Measurements from ENCODE around the gene FMNL2.

FMNL2 gene

DNA sequence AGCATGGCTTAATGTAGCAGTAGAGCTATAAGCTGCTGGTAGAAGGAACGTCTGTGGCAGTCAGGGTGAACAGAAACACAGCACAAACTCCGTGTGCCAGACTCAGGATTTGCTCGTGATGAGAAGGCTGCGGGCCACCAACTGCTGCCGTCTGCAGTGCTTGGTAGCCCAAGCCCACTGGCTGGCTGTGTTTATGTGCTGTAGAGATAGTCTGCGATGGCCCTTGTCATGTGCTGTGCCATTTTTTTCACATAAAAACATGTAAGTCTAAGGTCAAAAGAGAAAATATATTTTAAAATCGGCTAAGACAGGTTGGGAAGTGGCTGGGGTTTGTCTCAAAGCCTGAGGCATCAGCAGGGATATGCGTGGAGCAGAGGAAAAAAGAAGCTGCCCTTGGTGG lies 303.6 kb downstream of the FMNL2 start:
- Histone ChIP-seq H3K36me3 (peaks cover 38 to 79% (median 74%) of the 10 kb centered on the region in 3 donors), H3K27ac (no peak overlapping the region), H3K27me3 (no peaks in the 10 kb centered on the region), H3K4me1 (no peaks in the 10 kb centered on the region), H3K9me3 (no peaks in the 10 kb centered on the region), H3K4me3 (no peak overlapping the region)
- DNase-seq: no peak
- intact Hi-C loops (cut with DNase I; ENCODE audit: low total_unique reads): loop anchor here (5.0 kb wide), 1 partner anchor 451 kb away; no protein-coding TSS in a partner anchor
- TF ChIP-seq, protein P1, sequence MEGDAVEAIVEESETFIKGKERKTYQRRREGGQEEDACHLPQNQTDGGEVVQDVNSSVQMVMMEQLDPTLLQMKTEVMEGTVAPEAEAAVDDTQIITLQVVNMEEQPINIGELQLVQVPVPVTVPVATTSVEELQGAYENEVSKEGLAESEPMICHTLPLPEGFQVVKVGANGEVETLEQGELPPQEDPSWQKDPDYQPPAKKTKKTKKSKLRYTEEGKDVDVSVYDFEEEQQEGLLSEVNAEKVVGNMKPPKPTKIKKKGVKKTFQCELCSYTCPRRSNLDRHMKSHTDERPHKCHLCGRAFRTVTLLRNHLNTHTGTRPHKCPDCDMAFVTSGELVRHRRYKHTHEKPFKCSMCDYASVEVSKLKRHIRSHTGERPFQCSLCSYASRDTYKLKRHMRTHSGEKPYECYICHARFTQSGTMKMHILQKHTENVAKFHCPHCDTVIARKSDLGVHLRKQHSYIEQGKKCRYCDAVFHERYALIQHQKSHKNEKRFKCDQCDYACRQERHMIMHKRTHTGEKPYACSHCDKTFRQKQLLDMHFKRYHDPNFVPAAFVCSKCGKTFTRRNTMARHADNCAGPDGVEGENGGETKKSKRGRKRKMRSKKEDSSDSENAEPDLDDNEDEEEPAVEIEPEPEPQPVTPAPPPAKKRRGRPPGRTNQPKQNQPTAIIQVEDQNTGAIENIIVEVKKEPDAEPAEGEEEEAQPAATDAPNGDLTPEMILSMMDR (IDR thresholded peaks at IDR 0.05): no peak

DNA sequence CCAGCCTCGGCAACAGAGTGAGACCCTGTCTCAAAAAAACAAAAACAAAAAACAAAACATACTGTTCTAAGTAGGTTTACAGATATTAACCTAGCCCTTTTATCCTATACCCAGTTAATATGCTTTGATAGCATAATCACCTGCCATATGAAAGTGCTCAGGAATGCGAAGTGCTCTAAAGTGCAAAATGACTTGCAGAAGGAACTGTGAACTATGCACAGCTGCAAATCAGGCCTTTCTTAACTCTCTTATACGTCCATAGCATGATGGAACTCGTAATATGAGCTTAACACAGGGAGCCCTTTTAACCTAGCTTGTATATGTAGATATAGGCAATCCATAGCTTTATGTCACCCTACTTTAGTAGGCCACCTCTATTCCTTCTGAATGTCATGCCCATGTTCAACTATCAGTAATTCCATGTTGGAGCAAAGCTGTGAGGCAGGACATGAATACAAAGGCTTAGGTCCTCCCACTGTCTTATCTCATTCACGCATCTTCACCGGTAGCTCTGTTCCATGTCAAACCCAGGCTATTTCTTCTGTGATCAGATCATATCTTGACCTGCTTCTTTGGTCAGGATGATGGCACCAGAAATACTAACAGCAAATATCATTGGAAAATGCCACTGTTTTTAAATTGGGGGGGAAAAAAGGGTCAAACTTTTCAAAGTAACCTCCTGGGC lies 309.4 kb downstream of the FMNL2 start:
- peaks cover 0 to 23% (median 13%) of the 10 kb centered on the region in 4 donors for H3K4me1 ChIP-seq
- H3K27ac ChIP-seq: no peak overlapping the region
- H3K4me3 ChIP-seq: no peak overlapping the region
- TF ChIP-seq, protein P1 (IDR thresholded peaks at IDR 0.05): no peak
- DNase-seq: no peak
- no peaks in the 10 kb centered on the region for H3K27me3 ChIP-seq
- H3K36me3 ChIP-seq: peaks cover 38 to 62% (median 53%) of the 10 kb centered on the region in 3 donors
- intact Hi-C loops (cut with DNase I; ENCODE audit: low total_unique reads): no loop called here
- H3K9me3 ChIP-seq: no peaks in the 10 kb centered on the region

DNA sequence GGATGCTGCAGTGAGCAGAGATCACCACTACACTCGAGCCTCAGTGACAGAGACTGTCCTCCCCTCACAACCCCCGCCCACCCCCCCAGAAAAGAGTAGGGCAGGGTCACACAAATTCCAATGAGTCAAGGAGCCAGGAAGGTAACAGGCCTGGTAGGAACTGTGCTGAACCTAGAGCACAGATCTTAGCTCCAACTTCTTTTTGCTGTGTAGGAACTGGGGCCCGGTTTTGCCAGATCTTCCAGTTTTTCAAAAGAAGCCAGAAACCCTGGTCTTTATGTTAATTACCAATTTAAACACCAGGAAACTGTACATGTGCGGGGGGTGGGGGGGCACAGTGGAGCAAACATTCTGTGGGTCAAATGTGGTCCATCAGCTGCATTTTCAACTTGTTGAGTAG lies 311.3 kb downstream of the FMNL2 start:
- Histone ChIP-seq H3K36me3 (peaks cover 21 to 42% (median 34%) of the 10 kb centered on the region in 3 donors), H3K27me3 (no peaks in the 10 kb centered on the region), H3K4me3 (no peak overlapping the region), H3K4me1 (peaks cover 0 to 23% (median 13%) of the 10 kb centered on the region in 4 donors), H3K9me3 (no peaks in the 10 kb centered on the region), H3K27ac (peak overlapping the region in 1 of 2 donors; percentile 49)
- DNase-seq: no peak
- TF ChIP-seq, protein P1 (IDR thresholded peaks at IDR 0.05): no peak
- intact Hi-C loops (cut with DNase I; ENCODE audit: low total_unique reads): no loop called here

DNA sequence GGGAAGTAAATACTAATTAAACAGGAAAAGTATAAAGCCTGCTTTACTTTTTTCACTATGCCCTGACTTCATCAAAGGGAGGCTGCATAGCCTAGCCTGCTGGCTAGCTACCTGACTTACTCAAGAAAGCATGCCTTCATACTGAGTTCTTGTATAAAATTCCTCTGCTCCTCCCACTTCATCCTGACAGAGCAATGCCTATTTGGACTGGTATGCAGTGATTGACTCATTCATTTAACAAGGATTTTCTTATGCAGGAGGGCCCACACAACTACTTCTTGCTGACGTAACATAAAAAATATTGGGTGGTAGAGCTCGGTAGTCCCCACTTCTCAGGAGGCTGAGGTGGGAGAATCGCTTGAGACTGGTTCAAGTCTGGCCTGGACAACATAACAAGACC lies 311.8 kb downstream of the FMNL2 start:
- Histone ChIP-seq H3K9me3 (no peaks in the 10 kb centered on the region), H3K36me3 (peaks cover 16 to 37% (median 28%) of the 10 kb centered on the region in 3 donors), H3K27me3 (no peaks in the 10 kb centered on the region), H3K4me3 (no peak overlapping the region), H3K27ac (peak overlapping the region in 1 of 2 donors; percentile 49), H3K4me1 (peaks cover 0 to 23% (median 13%) of the 10 kb centered on the region in 4 donors)
- no peak for DNase-seq
- intact Hi-C loops (cut with DNase I; ENCODE audit: low total_unique reads): no loop called here
- TF ChIP-seq, protein P1 (IDR thresholded peaks at IDR 0.05): no peak

DNA sequence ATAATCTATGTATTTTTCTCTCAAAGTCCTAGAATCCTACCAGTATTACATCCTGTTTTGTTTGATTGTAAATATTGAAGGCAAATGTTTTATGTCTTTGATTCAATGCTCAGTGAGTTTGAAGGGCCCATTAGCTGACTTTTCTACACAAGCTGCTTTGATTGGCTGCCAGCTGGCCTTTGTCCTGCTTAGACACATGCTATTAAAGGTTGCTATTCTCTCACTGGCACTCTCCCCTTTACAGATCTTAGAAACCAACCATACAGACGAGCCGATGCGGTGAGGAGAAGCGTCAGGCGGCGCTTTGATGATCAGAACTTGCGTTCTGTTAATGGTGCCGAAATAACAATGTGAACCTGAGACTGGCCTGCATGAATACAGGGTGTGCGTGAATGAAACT lies 312.6 kb downstream of the FMNL2 start:
- Histone ChIP-seq H3K27me3 (no peaks in the 10 kb centered on the region), H3K27ac (peak overlapping the region in 1 of 2 donors; percentile 49), H3K9me3 (no peaks in the 10 kb centered on the region), H3K4me1 (peaks cover 0 to 23% (median 13%) of the 10 kb centered on the region in 4 donors), H3K36me3 (peaks cover 9 to 31% (median 22%) of the 10 kb centered on the region in 3 donors), H3K4me3 (no peak overlapping the region)
- TF ChIP-seq, protein P1 (IDR thresholded peaks at IDR 0.05): no peak
- intact Hi-C loops (cut with DNase I; ENCODE audit: low total_unique reads): no loop called here
- DNase-seq: peak in 1 of 2 donors; percentile 38
